ENCODE results near the gene TMEM270. TPM values are rescaled to one million over a fixed set of nuclear protein-coding genes. Genes with fewer than 3 reads are reported as not detected.

TMEM270 gene
- total and polyA plus RNA-seq, 2 of the 8 experiments (the other 6 are each of a cell fraction or from before 2014, with no cell fraction given): 0.26 TPM; not detected in 1

GRCh38 chr7:73833251-73833919, 27.6 kb upstream of the TMEM270 start (continued):
- TF ChIP-seq CHD7 (IDR thresholded peaks at IDR 0.05; ENCODE audit: insufficient replicate concordance, low read length): no peak
- TF ChIP-seq POU5F1 (IDR thresholded peaks at IDR 0.05; ENCODE audit: low read depth, low read length): no peak
- no peak for TF ChIP-seq BCL11A (IDR thresholded peaks at IDR 0.05; ENCODE audit: low read depth in 2 of 2, low read length in 2 of 2)
- TF ChIP-seq BACH1 (IDR thresholded peaks at IDR 0.05; ENCODE audit: low read length): peak; percentile 91
- TF ChIP-seq NANOG (IDR thresholded peaks at IDR 0.05; ENCODE audit: insufficient read depth, low read depth, low read length, poor library complexity, severe bottlenecking): no peak
- TF ChIP-seq, protein P1, sequence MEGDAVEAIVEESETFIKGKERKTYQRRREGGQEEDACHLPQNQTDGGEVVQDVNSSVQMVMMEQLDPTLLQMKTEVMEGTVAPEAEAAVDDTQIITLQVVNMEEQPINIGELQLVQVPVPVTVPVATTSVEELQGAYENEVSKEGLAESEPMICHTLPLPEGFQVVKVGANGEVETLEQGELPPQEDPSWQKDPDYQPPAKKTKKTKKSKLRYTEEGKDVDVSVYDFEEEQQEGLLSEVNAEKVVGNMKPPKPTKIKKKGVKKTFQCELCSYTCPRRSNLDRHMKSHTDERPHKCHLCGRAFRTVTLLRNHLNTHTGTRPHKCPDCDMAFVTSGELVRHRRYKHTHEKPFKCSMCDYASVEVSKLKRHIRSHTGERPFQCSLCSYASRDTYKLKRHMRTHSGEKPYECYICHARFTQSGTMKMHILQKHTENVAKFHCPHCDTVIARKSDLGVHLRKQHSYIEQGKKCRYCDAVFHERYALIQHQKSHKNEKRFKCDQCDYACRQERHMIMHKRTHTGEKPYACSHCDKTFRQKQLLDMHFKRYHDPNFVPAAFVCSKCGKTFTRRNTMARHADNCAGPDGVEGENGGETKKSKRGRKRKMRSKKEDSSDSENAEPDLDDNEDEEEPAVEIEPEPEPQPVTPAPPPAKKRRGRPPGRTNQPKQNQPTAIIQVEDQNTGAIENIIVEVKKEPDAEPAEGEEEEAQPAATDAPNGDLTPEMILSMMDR (IDR thresholded peaks at IDR 0.05; ENCODE audit: control extremely low read depth in 1 of 3, insufficient read depth in 1 of 3, low read depth in 1 of 3, low read length in 3 of 3): no peak
- TF ChIP-seq CBX8 (IDR thresholded peaks at IDR 0.05; ENCODE audit: borderline replicate concordance, low read depth, low read length): no peak
- no peak for TF ChIP-seq SP2 (IDR thresholded peaks at IDR 0.05; ENCODE audit: low read length)
